GM12878 (cell line): ENCODE measurements around the gene CIRBP. TPM values are rescaled to one million over a fixed set of nuclear protein-coding genes. Genes with fewer than 3 reads are reported as not detected.
A peak's percentile ranks its signal among the peaks of the same experiment; 100 is the strongest.

Experiments used
- ATAC-seq: fragments of 200-7000 bp; cut with Tn5 transposase; 3 replicates; pipeline ENCODE4 v1.9.1; 2020; ENCODE audit warnings: mild to moderate bottlenecking, moderate library complexity
- BruUV-seq: library from RNA; stranded (reverse); fragments of 400-500 nt; replicated peaks from 2 replicates; lab custom pipeline; 2021; lab: Mats Ljungman, UMichigan
- CTCF ChIA-PET: fragments of 300-600 bp; sonication (Branson Sonifier 250); formaldehyde crosslinking; extraction: SDS; loops from one replicate; lab custom pipeline; 2021; ENCODE audit warnings: inconsistent platforms; lab: Yijun Ruan, JAX
- POLR2A ChIA-PET: fragments of 350-600 bp; formaldehyde crosslinking; extraction: SDS; loops from one replicate; lab custom pipeline; 2021; ENCODE audit warnings: inconsistent platforms; lab: Charles Lee
- RAD21 ChIA-PET: fragments of 300-600 bp; sonication (Branson Sonifier 250); formaldehyde crosslinking; loops from one replicate; lab custom pipeline; 2023; ENCODE audit warnings: antibody characterized with exemption; ENCODE audit not compliant: unreplicated experiment; lab: Charles Lee
- SMC1A ChIA-PET: fragments of 300-600 bp; sonication (Branson Sonifier 250); formaldehyde crosslinking; loops from one replicate; lab custom pipeline; 2023; ENCODE audit not compliant: unreplicated experiment, uncharacterized antibody; lab: Charles Lee
- DNase-seq: peaks from one replicate; pipeline ENCODE4 v3.0.0-alpha.2; 2011; ENCODE audit warnings: low read depth, low spot score
- FAIRE-seq: peaks from 3 replicates; lab custom pipeline; 2011; peaks lifted over from hg19 to GRCh38; lab: Jason Lieb, UNC
- H2AFZ ChIP-seq: 2 replicates; pipeline ENCODE4 v1.6.0; 2011; ENCODE audit warnings: low read depth, low read length, control low read depth; ENCODE audit not compliant: control insufficient read depth
- H3K27ac ChIP-seq: 2 replicates; pipeline ENCODE4 v1.5.1; 2011; ENCODE audit warnings: control low read depth; ENCODE audit not compliant: control insufficient read depth, insufficient read depth
- H3K27me3 ChIP-seq, 2 experiments: replicated peaks in 1 of 2; 2 replicates each; pipeline versions ENCODE4 v1.6.0 to v1.6.1; 2011; ENCODE audit warnings: low read length in 1 of 2; ENCODE audit not compliant: control insufficient read depth in 2 of 2, insufficient read depth in 2 of 2
- H3K36me3 ChIP-seq, 2 experiments: 2 replicates each; pipeline ENCODE4 v1.5.1; 2011; ENCODE audit warnings: low read length in 1 of 2; ENCODE audit not compliant: control insufficient read depth in 2 of 2, insufficient read depth in 2 of 2
- H3K4me1 ChIP-seq: 2 replicates; pipeline ENCODE4 v1.6.1; 2011; ENCODE audit warnings: mild to moderate bottlenecking, low read length, moderate library complexity, mixed read lengths; ENCODE audit not compliant: control insufficient read depth, insufficient read depth
- H3K4me2 ChIP-seq: 2 replicates; pipeline ENCODE4 v1.6.0; 2011; ENCODE audit warnings: control low read depth; ENCODE audit not compliant: control insufficient read depth, insufficient read depth
- H3K4me3 ChIP-seq: fragments of 200-600 bp; sonication (generic); 2 replicates; pipeline ENCODE4 v1.5.1; 2016
- H3K79me2 ChIP-seq: 2 replicates; pipeline ENCODE4 v1.6.0; 2011; ENCODE audit warnings: low read length; ENCODE audit not compliant: control insufficient read depth, insufficient read depth
- H3K9ac ChIP-seq: 2 replicates; pipeline ENCODE4 v1.8.0; 2011; ENCODE audit warnings: low read length, control low read depth, mixed read lengths; ENCODE audit not compliant: control insufficient read depth, insufficient read depth
- H3K9me3 ChIP-seq: replicated peaks from 3 replicates; pipeline ENCODE4 v1.5.1; 2011; ENCODE audit warnings: mild to moderate bottlenecking, low read length; ENCODE audit not compliant: control insufficient read depth, insufficient read depth
- H4K20me1 ChIP-seq: 2 replicates; pipeline ENCODE4 v1.6.0; 2011; ENCODE audit not compliant: control insufficient read depth, insufficient read depth
- BACH1 ChIP-seq: fragments of 450-650 bp; IDR thresholded peaks from 2 replicates; pipeline ENCODE4 v1.6.1; 2017; ENCODE audit warnings: mild to moderate bottlenecking, borderline replicate concordance
- CREB1 ChIP-seq: IDR thresholded peaks from 2 replicates; pipeline ENCODE4 v1.6.1; 2012; ENCODE audit warnings: low read depth, mild to moderate bottlenecking, inconsistent platforms
- CTCF ChIP-seq, 3 experiments: IDR thresholded peaks in 2 of 3; conservative IDR thresholded peaks in 1 of 3; 2 replicates each; pipeline ENCODE4 v1.5.1; 2011; ENCODE audit warnings: low read depth in 3 of 3, low read length in 3 of 3, mild to moderate bottlenecking in 3 of 3, control low read depth in 2 of 3, moderate library complexity in 2 of 3, inconsistent platforms in 1 of 3, mixed read lengths in 1 of 3; ENCODE audit not compliant: control insufficient read depth in 2 of 3, insufficient read depth in 1 of 3; ENCODE audit errors: extremely low read depth in 1 of 3
- NR2C2 ChIP-seq: IDR thresholded peaks from 2 replicates; pipeline ENCODE4 v1.6.1; 2011; ENCODE audit warnings: borderline replicate concordance, low read depth; ENCODE audit not compliant: control insufficient read depth, insufficient read length
- POLR2A ChIP-seq: IDR thresholded peaks from 2 replicates; pipeline ENCODE4 v1.6.1; 2011; ENCODE audit warnings: low read depth, mild to moderate bottlenecking, low read length
- RUNX3 ChIP-seq: IDR thresholded peaks from 2 replicates; pipeline ENCODE4 v1.6.1; 2012; ENCODE audit warnings: low read length, inconsistent platforms
- TCF12 ChIP-seq: IDR thresholded peaks from 2 replicates; pipeline ENCODE4 v1.6.1; 2011; ENCODE audit warnings: low read depth, mild to moderate bottlenecking, low read length
- WGBS: methylation state at CpG from one replicate; pipeline ENCODE4 v1.1.6; 2016; ENCODE audit warnings: low lambda C conversion rate; ENCODE audit not compliant: insufficient replicate concordance, insufficient coverage; ENCODE audit errors: missing lambda C conversion rate; 5-methylcytosine and 5-hydroxymethylcytosine counted together
- in situ Hi-C: fragments of 300-500 bp; cut with MboI; formaldehyde crosslinking; loops from 9 replicates; pipeline ENCODE4 v1.14.3; 2018; ENCODE audit warnings: mixed read lengths
- intact Hi-C: fragments of 100-400 bp; cut with micrococcal nuclease; formaldehyde crosslinking; loops from one replicate; pipeline ENCODE4 v1.14.2; 2022; ENCODE audit not compliant: unreplicated experiment
- polyA plus RNA-seq, 11 experiments: library from polyadenylated mRNA; depleted of rRNA in 4 of 11; unstranded in 6 of 11; stranded (reverse) in 5 of 11; fragments of >200 nt; fragmentation: Nextera tagmentation in 4 of 11; fragmentation: Illumina TruSeq in 1 of 11; extraction: Ambion mirVana in 4 of 11; extraction: Trizol in 1 of 11; gene quantifications; 1 replicate in 1 of 11; 2 replicates in 10 of 11; pipeline versions ENCODE4 v1.2.1 to v1.2.3, GENCODE V29; 2011 to 2016; ENCODE audit warnings: inconsistent platforms in 2 of 11, missing spikeins in 2 of 11, low read depth in 1 of 11
- total RNA-seq, 4 experiments: library from RNA; depleted of rRNA in 3 of 4; stranded (reverse); fragments of >200 nt in 3 of 4; fragmentation: Illumina TruSeq in 1 of 4; extraction: Trizol in 1 of 4; gene quantifications; 2 replicates each; pipeline versions ENCODE4 v1.2.1 to v1.2.3, GENCODE V29; 2013 to 2021

The CIRBP gene
- total and polyA plus RNA-seq, 10 of the 15 experiments (the other 5 are each of a cell fraction or from before 2014, with no cell fraction given) = 27.6 to 335 (median 229) TPM

- H3K9ac ChIP-seq = no peak overlapping the region
- H3K36me3 ChIP-seq = peaks cover 7 to 23% of the 10 kb centered on the region in 2 experiments; a peak in 3 of 4 replicates
- H4K20me1 ChIP-seq = no peaks in the 10 kb centered on the region
- ChIA-PET RAD21 (no interaction called here), POLR2A (no interaction called here), SMC1A (no interaction called here), CTCF (interaction anchor here (1.4 kb wide), 1 partner anchor 24 kb away, joined by 6 read pairs; no protein-coding TSS in a partner anchor)
- DNase-seq (no peak), FAIRE-seq (no peak), ATAC-seq (no peak)
- H3K27me3 ChIP-seq = no peaks in the 10 kb centered on the region
- in situ Hi-C loops (no loop called here), intact Hi-C loops (no loop called here)
- no peak overlapping the region for H3K4me2 ChIP-seq
- H3K27ac ChIP-seq = no peak overlapping the region
- no peak overlapping the region for H3K4me3 ChIP-seq
- H3K4me1 ChIP-seq = no peaks in the 10 kb centered on the region
- H3K9me3 ChIP-seq = no peaks in the 10 kb centered on the region
- H3K79me2 ChIP-seq = peaks cover 14% of the 10 kb centered on the region
- 97% methylated on average over 19 of the region's 19 CpGs for WGBS
- TF ChIP-seq NR2C2 (no peak), POLR2A (0 out of 2 replicates have a peak, but pooled peaks have one; percentile 11)
- H2AFZ ChIP-seq = no peak overlapping the region
- BruUV-seq = no TSS peak
These were observed 49.2 kb upstream of the CIRBP start for GRCh38 chr19:1219786-1220476.

- FAIRE-seq (no peak), DNase-seq (no peak)
- in situ Hi-C loops (no loop called here), intact Hi-C loops (no loop called here)
- H3K4me3 ChIP-seq = no peak overlapping the region
- TF ChIP-seq BACH1 (no peak), CTCF (IDR thresholded peaks at IDR 0.05 in 2 of 3, conservative IDR thresholded peaks at IDR 0.05 in 1 of 3; ENCODE audit: control insufficient read depth in 2 of 3, extremely low read depth in 1 of 3, insufficient read depth in 1 of 3, low read depth in 3 of 3, low read length in 3 of 3) (0 out of 6 replicates have a peak, but pooled peaks of 1 of the 3 experiments have one; percentile 20), CREB1 (no peak), RUNX3 (no peak), TCF12 (no peak)
- TF ChIP-seq, all 136 proteins: peak for 1
- Histone ChIP-seq H3K27ac (no peak overlapping the region), H3K36me3 (peaks cover 7 to 21% of the 10 kb centered on the region in 2 experiments; a peak in 3 of 4 replicates), H3K27me3 (no peaks in the 10 kb centered on the region), H4K20me1 (no peaks in the 10 kb centered on the region), H3K4me1 (no peaks in the 10 kb centered on the region), H3K9ac (no peak overlapping the region), H3K79me2 (peaks cover 9% of the 10 kb centered on the region), H3K4me2 (no peak overlapping the region), H3K9me3 (no peaks in the 10 kb centered on the region), H2AFZ (no peak overlapping the region)
- ChIA-PET SMC1A (no interaction called here), RAD21 (interaction anchor here (1.0 kb wide), 1 partner anchor 18 kb away, joined by 3 read pairs; no protein-coding TSS in a partner anchor), POLR2A (no interaction called here), CTCF (interaction anchor here (0.7 to 1.4 kb wide), 2 partner anchors 24 to 28 kb away, joined by 3 to 6 read pairs; no protein-coding TSS in a partner anchor)
- WGBS = 86% methylated on average over 33 of the region's 33 CpGs
- BruUV-seq = no TSS peak
- ATAC-seq = no peak
These were observed 48.6 kb upstream of the CIRBP start for GRCh38 chr19:1220477-1220930.
